SK-N-SH treated with all-trans-retinoic acid at 6 μM for 48 hours (cell line): ENCODE data around the gene LPIN2.

ENCODE experiments used
- ATAC-seq: fragments of 200-7000 bp; cut with Tn5 transposase; 3 replicates; pipeline ENCODE4 v1.9.1; 2020; ENCODE audit warnings: mild to moderate bottlenecking, moderate library complexity
- ARNTL ChIP-seq: fragments of 450-650 bp; formaldehyde crosslinking; IDR thresholded peaks from 2 replicates; pipeline ENCODE4 v1.5.0; 2020; ENCODE audit warnings: low read depth, mild to moderate bottlenecking, moderate library complexity, borderline replicate concordance
- BACH2 ChIP-seq: fragments of 250-450 bp; sonication (Bioruptor Pico); IDR thresholded peaks from 2 replicates; pipeline ENCODE4 v1.9.0; 2021; ENCODE audit warnings: mild to moderate bottlenecking, borderline replicate concordance
- CSDC2 ChIP-seq: fragments of 250-450 bp; sonication (Bioruptor Pico); IDR thresholded peaks from 2 replicates; pipeline ENCODE4 v1.5.0; 2020; ENCODE audit warnings: mild to moderate bottlenecking, moderate library complexity
- ESRRG ChIP-seq: fragments of 250-450 bp; sonication (Bioruptor Pico); IDR thresholded peaks from 2 replicates; pipeline ENCODE4 v1.6.1; 2021; ENCODE audit warnings: mild to moderate bottlenecking
- GLIS3 ChIP-seq: fragments of 250-450 bp; sonication (Bioruptor Pico); IDR thresholded peaks from 2 replicates; pipeline ENCODE4 v1.5.0; 2020; ENCODE audit warnings: mild to moderate bottlenecking, moderate library complexity
- ISL1 ChIP-seq: fragments of 250-450 bp; sonication (Bioruptor Pico); IDR thresholded peaks from 2 replicates; pipeline ENCODE4 v2.1.2; 2022; ENCODE audit warnings: mild to moderate bottlenecking, moderate library complexity
- PPARA ChIP-seq: fragments of 250-450 bp; sonication (Bioruptor Pico); IDR thresholded peaks from 2 replicates; pipeline ENCODE4 v1.5.0; 2020; ENCODE audit warnings: mild to moderate bottlenecking, borderline replicate concordance
- RARB ChIP-seq: fragments of 250-450 bp; sonication (Bioruptor Pico); IDR thresholded peaks from 2 replicates; pipeline ENCODE4 v1.8.0; 2021; ENCODE audit warnings: mild to moderate bottlenecking, moderate library complexity
- SNAI2 ChIP-seq: fragments of 250-450 bp; sonication (Bioruptor Pico); IDR thresholded peaks from 2 replicates; pipeline ENCODE4 v1.5.0; 2020; ENCODE audit warnings: mild to moderate bottlenecking, moderate library complexity
- TCF4 ChIP-seq: fragments of 250-450 bp; sonication (Bioruptor Pico); IDR thresholded peaks from 2 replicates; pipeline ENCODE4 v1.8.0; 2021; ENCODE audit warnings: mild to moderate bottlenecking, moderate library complexity, borderline replicate concordance
- TOX ChIP-seq: fragments of 250-450 bp; sonication (Bioruptor Pico); IDR thresholded peaks from 2 replicates; pipeline ENCODE4 v1.8.0; 2021; ENCODE audit warnings: mild to moderate bottlenecking, moderate library complexity, borderline replicate concordance
- ZC3H10 ChIP-seq: fragments of 250-450 bp; sonication (Bioruptor Pico); IDR thresholded peaks from 2 replicates; pipeline ENCODE4 v1.5.1; 2021; ENCODE audit warnings: mild to moderate bottlenecking, moderate library complexity
- ZFP3 ChIP-seq: fragments of 250-450 bp; sonication (Bioruptor Pico); IDR thresholded peaks from 2 replicates; pipeline ENCODE4 v1.5.0; 2020; ENCODE audit warnings: mild to moderate bottlenecking, moderate library complexity
- ZFP30 ChIP-seq: fragments of 450-650 bp; formaldehyde crosslinking; IDR thresholded peaks from 2 replicates; pipeline ENCODE4 v1.5.0; 2022; ENCODE audit warnings: mild to moderate bottlenecking, moderate library complexity
- ZNF70 ChIP-seq: fragments of 450-650 bp; formaldehyde crosslinking; IDR thresholded peaks from 2 replicates; pipeline ENCODE4 v1.5.0; 2020; ENCODE audit warnings: mild to moderate bottlenecking, moderate library complexity
- ZNF8 ChIP-seq: fragments of 450-650 bp; formaldehyde crosslinking; IDR thresholded peaks from 2 replicates; pipeline ENCODE4 v1.5.0; 2020; ENCODE audit warnings: mild to moderate bottlenecking, moderate library complexity
- TF ChIP-seq, protein P1 (sequence below): fragments of 250-450 bp; sonication (Bioruptor Pico); IDR thresholded peaks from 2 replicates; pipeline ENCODE4 v1.5.1; 2021; ENCODE audit warnings: mild to moderate bottlenecking, moderate library complexity
- TF ChIP-seq, protein P2 (sequence below): fragments of 250-450 bp; sonication (Bioruptor Pico); IDR thresholded peaks from 2 replicates; pipeline ENCODE4 v1.5.0; 2020; ENCODE audit warnings: mild to moderate bottlenecking, moderate library complexity
- TF ChIP-seq, protein P3 (sequence below): fragments of 250-450 bp; sonication (Bioruptor Pico); IDR thresholded peaks from 2 replicates; pipeline ENCODE4 v1.8.0; 2020; ENCODE audit warnings: mild to moderate bottlenecking, moderate library complexity, borderline replicate concordance
- TF ChIP-seq, protein P4 (sequence below): fragments of 250-450 bp; sonication (Bioruptor Pico); IDR thresholded peaks from 2 replicates; pipeline ENCODE4 v1.8.0; 2021; ENCODE audit warnings: low read depth, mild to moderate bottlenecking, moderate library complexity, borderline replicate concordance
- TF ChIP-seq, protein P5 (sequence below): fragments of 250-450 bp; sonication (Bioruptor Pico); IDR thresholded peaks from 2 replicates; pipeline ENCODE4 v1.5.1; 2020; ENCODE audit warnings: low read depth, mild to moderate bottlenecking, moderate library complexity

The LPIN2 gene

DNA sequence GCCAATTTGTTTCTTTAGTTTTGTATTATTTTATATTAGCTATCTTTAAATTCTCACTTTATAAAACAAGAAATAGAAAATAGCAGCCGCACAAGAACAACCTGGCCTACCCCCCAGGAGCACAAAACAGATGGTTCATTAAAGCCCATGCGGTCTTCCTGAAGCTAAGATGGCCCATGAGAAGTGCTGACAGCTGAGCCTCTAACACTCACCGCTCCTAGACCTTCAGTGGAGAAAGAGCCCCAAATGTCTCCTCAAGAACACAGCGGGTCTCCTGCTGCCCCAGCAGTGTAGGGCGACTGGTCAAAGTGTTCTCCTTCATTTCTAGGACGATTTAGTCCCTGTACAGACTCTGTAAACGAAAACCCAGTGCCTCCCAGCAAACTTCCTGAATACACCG is 45.1 kb downstream of the LPIN2 start (continued):
- TF ChIP-seq, protein P1, sequence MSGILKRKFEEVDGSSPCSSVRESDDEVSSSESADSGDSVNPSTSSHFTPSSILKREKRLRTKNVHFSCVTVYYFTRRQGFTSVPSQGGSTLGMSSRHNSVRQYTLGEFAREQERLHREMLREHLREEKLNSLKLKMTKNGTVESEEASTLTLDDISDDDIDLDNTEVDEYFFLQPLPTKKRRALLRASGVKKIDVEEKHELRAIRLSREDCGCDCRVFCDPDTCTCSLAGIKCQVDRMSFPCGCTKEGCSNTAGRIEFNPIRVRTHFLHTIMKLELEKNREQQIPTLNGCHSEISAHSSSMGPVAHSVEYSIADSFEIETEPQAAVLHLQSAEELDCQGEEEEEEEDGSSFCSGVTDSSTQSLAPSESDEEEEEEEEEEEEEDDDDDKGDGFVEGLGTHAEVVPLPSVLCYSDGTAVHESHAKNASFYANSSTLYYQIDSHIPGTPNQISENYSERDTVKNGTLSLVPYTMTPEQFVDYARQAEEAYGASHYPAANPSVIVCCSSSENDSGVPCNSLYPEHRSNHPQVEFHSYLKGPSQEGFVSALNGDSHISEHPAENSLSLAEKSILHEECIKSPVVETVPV (CRISPR knock-in tag): no peak
- TF ChIP-seq SNAI2 (no peak), GLIS3 (CRISPR knock-in tag) (no peak), TCF4 (CRISPR knock-in tag) (no peak), ZFP3 (CRISPR knock-in tag) (no peak), ESRRG (CRISPR knock-in tag) (no peak), ZC3H10 (CRISPR knock-in tag) (no peak), ARNTL (CRISPR knock-in tag) (no peak), BACH2 (no peak), ZFP30 (no peak), ISL1 (no peak)

DNA sequence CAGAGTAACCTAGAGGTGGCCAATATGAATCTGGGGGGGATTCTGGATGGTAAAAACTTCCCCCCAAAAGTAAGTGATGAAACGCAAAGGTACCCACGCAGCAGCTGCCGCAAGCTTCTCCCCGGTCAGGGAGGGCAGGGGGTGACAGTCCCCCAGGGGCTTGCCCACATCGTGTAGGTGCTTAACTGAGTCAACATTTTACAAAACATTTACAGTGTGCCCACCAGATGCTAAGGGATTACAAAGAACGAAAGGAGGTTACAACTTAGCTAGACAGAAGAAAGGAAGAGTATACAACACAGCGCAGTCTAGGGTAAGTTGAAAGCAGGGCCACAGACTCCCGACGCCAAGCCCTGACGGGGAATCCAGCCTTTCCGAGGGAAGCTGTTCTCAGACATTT is 45.6 kb downstream of the LPIN2 start:
- ATAC-seq: no peak
- TF ChIP-seq, protein P2, sequence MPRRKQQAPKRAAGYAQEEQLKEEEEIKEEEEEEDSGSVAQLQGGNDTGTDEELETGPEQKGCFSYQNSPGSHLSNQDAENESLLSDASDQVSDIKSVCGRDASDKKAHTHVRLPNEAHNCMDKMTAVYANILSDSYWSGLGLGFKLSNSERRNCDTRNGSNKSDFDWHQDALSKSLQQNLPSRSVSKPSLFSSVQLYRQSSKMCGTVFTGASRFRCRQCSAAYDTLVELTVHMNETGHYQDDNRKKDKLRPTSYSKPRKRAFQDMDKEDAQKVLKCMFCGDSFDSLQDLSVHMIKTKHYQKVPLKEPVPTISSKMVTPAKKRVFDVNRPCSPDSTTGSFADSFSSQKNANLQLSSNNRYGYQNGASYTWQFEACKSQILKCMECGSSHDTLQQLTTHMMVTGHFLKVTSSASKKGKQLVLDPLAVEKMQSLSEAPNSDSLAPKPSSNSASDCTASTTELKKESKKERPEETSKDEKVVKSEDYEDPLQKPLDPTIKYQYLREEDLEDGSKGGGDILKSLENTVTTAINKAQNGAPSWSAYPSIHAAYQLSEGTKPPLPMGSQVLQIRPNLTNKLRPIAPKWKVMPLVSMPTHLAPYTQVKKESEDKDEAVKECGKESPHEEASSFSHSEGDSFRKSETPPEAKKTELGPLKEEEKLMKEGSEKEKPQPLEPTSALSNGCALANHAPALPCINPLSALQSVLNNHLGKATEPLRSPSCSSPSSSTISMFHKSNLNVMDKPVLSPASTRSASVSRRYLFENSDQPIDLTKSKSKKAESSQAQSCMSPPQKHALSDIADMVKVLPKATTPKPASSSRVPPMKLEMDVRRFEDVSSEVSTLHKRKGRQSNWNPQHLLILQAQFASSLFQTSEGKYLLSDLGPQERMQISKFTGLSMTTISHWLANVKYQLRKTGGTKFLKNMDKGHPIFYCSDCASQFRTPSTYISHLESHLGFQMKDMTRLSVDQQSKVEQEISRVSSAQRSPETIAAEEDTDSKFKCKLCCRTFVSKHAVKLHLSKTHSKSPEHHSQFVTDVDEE (CRISPR knock-in tag): no peak

DNA sequence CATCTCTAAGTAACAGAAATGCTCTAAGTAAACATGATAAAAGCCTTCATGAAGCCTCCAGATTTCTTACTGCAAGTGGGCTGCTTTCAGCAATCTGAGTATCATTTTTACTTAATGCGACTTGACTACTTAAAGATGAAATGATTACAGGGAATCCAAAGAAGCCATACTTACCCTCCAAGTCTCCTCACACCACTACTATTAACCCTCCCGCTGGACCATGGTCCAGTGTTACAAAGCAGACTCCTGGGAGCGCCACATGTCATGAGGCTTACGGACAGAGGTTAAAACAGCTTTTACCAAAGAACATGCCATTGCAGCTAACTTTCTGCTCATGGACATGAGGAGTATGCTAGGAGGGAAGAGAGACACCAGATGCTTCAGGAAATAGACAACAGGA is 46.4 kb downstream of the LPIN2 start:
- ATAC-seq: no peak
- TF ChIP-seq, protein P1 (CRISPR knock-in tag): no peak
- TF ChIP-seq TOX (no peak), PPARA (CRISPR knock-in tag) (no peak), TCF4 (CRISPR knock-in tag) (no peak), SNAI2 (no peak), ZC3H10 (CRISPR knock-in tag) (no peak), ZFP3 (CRISPR knock-in tag) (no peak), CSDC2 (CRISPR knock-in tag) (no peak), ESRRG (CRISPR knock-in tag) (no peak), RARB (no peak), ARNTL (CRISPR knock-in tag) (no peak), ZNF8 (CRISPR knock-in tag) (no peak), ISL1 (no peak), ZNF70 (no peak)
- TF ChIP-seq, protein P3, sequence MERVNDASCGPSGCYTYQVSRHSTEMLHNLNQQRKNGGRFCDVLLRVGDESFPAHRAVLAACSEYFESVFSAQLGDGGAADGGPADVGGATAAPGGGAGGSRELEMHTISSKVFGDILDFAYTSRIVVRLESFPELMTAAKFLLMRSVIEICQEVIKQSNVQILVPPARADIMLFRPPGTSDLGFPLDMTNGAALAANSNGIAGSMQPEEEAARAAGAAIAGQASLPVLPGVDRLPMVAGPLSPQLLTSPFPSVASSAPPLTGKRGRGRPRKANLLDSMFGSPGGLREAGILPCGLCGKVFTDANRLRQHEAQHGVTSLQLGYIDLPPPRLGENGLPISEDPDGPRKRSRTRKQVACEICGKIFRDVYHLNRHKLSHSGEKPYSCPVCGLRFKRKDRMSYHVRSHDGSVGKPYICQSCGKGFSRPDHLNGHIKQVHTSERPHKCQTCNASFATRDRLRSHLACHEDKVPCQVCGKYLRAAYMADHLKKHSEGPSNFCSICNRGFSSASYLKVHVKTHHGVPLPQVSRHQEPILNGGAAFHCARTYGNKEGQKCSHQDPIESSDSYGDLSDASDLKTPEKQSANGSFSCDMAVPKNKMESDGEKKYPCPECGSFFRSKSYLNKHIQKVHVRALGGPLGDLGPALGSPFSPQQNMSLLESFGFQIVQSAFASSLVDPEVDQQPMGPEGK (CRISPR knock-in tag): no peak
- TF ChIP-seq, protein P4, sequence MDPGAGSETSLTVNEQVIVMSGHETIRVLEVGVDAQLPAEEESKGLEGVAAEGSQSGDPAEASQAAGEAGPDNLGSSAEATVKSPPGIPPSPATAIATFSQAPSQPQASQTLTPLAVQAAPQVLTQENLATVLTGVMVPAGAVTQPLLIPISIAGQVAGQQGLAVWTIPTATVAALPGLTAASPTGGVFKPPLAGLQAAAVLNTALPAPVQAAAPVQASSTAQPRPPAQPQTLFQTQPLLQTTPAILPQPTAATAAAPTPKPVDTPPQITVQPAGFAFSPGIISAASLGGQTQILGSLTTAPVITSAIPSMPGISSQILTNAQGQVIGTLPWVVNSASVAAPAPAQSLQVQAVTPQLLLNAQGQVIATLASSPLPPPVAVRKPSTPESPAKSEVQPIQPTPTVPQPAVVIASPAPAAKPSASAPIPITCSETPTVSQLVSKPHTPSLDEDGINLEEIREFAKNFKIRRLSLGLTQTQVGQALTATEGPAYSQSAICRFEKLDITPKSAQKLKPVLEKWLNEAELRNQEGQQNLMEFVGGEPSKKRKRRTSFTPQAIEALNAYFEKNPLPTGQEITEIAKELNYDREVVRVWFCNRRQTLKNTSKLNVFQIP: no peak
- TF ChIP-seq, protein P2 (CRISPR knock-in tag): no peak
- TF ChIP-seq, protein P5, sequence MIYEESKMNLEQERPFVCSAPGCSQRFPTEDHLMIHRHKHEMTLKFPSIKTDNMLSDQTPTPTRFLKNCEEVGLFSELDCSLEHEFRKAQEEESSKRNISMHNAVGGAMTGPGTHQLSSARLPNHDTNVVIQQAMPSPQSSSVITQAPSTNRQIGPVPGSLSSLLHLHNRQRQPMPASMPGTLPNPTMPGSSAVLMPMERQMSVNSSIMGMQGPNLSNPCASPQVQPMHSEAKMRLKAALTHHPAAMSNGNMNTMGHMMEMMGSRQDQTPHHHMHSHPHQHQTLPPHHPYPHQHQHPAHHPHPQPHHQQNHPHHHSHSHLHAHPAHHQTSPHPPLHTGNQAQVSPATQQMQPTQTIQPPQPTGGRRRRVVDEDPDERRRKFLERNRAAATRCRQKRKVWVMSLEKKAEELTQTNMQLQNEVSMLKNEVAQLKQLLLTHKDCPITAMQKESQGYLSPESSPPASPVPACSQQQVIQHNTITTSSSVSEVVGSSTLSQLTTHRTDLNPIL: no peak
